ENCODE measurements around the gene HBEGF. TPM values are rescaled to one million over a fixed set of nuclear protein-coding genes. Genes with fewer than 3 reads are reported as not detected.

Gene HBEGF
- total RNA-seq, 1 experiment from 2014 or later: 2.4 TPM

DNA sequence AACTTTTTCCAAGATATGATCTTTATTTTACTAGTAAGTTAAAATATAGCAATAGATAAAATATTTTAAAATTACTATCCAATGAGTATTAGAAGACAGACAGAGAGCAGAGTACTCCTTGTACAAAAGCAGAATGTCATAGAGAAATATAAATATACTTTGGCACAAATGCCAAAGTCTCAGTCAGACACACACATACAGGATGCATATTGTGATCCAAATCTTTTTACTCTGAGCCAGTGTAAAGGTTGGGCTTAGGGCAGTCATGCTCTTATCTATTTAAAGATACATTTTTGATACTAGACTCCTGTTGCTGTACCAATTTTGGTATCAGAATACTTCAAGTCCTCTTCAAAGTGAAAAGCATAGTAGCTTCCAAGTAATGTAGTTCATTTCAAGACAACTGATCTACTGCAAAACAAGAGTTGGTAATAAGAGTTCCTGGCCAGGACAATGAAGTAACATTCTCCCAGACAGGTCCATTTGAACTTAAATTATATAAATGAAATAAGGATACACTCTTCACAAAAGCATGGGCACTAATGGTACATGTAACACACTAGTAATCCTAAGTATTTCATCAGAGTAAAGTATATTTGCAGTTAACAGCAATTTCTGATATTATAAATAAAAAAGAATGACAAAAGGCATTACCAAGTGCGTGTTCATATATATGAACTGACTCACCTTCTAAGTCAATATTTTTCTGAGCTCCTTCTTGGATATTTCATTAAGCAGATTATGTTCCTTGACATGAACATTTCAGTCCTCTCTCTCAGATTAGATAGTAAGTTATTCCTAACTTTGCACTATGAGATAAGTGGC is 54.0 kb downstream of the HBEGF start:
- no peaks in the 10 kb centered on the region for H3K9me3 ChIP-seq (ENCODE audit: control insufficient read depth, low read depth, low read length)
- H4K20me1 ChIP-seq (ENCODE audit: control insufficient read depth, insufficient read depth, insufficient read length): no peaks in the 10 kb centered on the region
- H3K9ac ChIP-seq (ENCODE audit: extremely low read depth, insufficient read length, low read length): no peak overlapping the region
- no peaks in the 10 kb centered on the region for H3K79me1 ChIP-seq (ENCODE audit: insufficient read depth, low read depth, low read length, poor library complexity, severe bottlenecking)
- no peak for DNase-seq
- whole genome bisulfite sequencing (ENCODE audit: extremely low coverage, insufficient read length, low lambda C conversion rate): no CpG with 5 or more reads among the region's 1 CpG
- H3K4me3 Mint-ChIP-seq: no peak overlapping the region
- no peak overlapping the region for H2BK120ac ChIP-seq (ENCODE audit: low read depth, low read length, poor library complexity, severe bottlenecking)
- no peak overlapping the region for H2BK12ac ChIP-seq (ENCODE audit: insufficient read length, low read depth, low read length)
- no peak overlapping the region for H4K5ac ChIP-seq (ENCODE audit: insufficient read length, low read depth, low read length)
- H2BK15ac ChIP-seq (ENCODE audit: low read depth, low read length): no peak overlapping the region
- no peak overlapping the region for H3K4ac ChIP-seq (ENCODE audit: low read depth, low read length)
- no peaks in the 10 kb centered on the region for H3K4me1 ChIP-seq (ENCODE audit: insufficient read depth, low read length)
- TF ChIP-seq, protein P1, sequence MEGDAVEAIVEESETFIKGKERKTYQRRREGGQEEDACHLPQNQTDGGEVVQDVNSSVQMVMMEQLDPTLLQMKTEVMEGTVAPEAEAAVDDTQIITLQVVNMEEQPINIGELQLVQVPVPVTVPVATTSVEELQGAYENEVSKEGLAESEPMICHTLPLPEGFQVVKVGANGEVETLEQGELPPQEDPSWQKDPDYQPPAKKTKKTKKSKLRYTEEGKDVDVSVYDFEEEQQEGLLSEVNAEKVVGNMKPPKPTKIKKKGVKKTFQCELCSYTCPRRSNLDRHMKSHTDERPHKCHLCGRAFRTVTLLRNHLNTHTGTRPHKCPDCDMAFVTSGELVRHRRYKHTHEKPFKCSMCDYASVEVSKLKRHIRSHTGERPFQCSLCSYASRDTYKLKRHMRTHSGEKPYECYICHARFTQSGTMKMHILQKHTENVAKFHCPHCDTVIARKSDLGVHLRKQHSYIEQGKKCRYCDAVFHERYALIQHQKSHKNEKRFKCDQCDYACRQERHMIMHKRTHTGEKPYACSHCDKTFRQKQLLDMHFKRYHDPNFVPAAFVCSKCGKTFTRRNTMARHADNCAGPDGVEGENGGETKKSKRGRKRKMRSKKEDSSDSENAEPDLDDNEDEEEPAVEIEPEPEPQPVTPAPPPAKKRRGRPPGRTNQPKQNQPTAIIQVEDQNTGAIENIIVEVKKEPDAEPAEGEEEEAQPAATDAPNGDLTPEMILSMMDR (conservative IDR thresholded peaks at IDR 0.05): no peak
- no peak overlapping the region for H2AFZ ChIP-seq (ENCODE audit: low read length)
- H3T11ph ChIP-seq (ENCODE audit: low read length): no peak overlapping the region
- no peak overlapping the region for H3K23ac ChIP-seq (ENCODE audit: insufficient read length, low read depth, low read length)
- peaks cover 0 to 18% of the 10 kb centered on the region in 2 experiments; a peak in 3 of 4 replicates for H3K4me1 Mint-ChIP-seq
- H2BK20ac ChIP-seq (ENCODE audit: low read depth, low read length, poor library complexity, severe bottlenecking): no peak overlapping the region
- no peak overlapping the region for H3K56ac ChIP-seq (ENCODE audit: insufficient read length, low read depth, low read length)
- no peak overlapping the region for H3K27ac Mint-ChIP-seq
- H2AK5ac ChIP-seq (ENCODE audit: insufficient read length, low read length): no peak overlapping the region
- H3K27me3 Mint-ChIP-seq (ENCODE audit: low read depth): no peaks in the 10 kb centered on the region
- H3K27me3 ChIP-seq (ENCODE audit: insufficient read depth, low read length): no peaks in the 10 kb centered on the region
- H4K91ac ChIP-seq (ENCODE audit: insufficient read length, low read depth, low read length): no peak overlapping the region
- no peak overlapping the region for H4K8ac ChIP-seq (replicated peaks; ENCODE audit: insufficient read length, low read depth, low read length)
- no peak overlapping the region for H3K14ac ChIP-seq (ENCODE audit: insufficient read depth, low read length)
- no peaks in the 10 kb centered on the region for H3K23me2 ChIP-seq (ENCODE audit: insufficient read length, low read depth, low read length, poor library complexity, severe bottlenecking)
- H3K4me2 ChIP-seq (ENCODE audit: insufficient read depth, insufficient read length, low read length): no peak overlapping the region
- H3K79me2 ChIP-seq (ENCODE audit: insufficient read depth, low read length): peaks cover 5% of the 10 kb centered on the region; the same call in 1 of the 2 replicates
- no peak overlapping the region for H3K27ac ChIP-seq (ENCODE audit: insufficient read length, low read depth, low read length)
- H3K18ac ChIP-seq (ENCODE audit: insufficient read length, low read depth, low read length): no peak overlapping the region
- H3K36me3 Mint-ChIP-seq (ENCODE audit: insufficient read depth in 1 of 3, low read depth in 3 of 3): 0 out of 7 replicates have a peak, but pooled peaks cover 0 to 2% (median 0%) of the 10 kb centered on the region in 3 experiments
- H3K9me3 Mint-ChIP-seq: no peaks in the 10 kb centered on the region
- no peak overlapping the region for H2BK5ac ChIP-seq (ENCODE audit: insufficient read length, low read length)

Measured in H9 (cell line).